Kidney (tissue), 14 donors: ENCODE data around the gene ATP7B. TPM values are rescaled to one million over a fixed set of nuclear protein-coding genes. Genes with fewer than 3 reads are reported as not detected.

Experiments used
- DNase-seq, 5 donors: peaks; one replicate each; pipeline ENCODE4 v3.0.0-alpha.2; 2013 to 2020
- FAIRE-seq: peaks from 2 replicates; lab custom pipeline; 2012; peaks lifted over from hg19 to GRCh38; lab: Jason Lieb, UNC
- H3K27ac ChIP-seq, 2 donors: one replicate each; pipeline ENCODE4 v1.7.0; 2013; ENCODE audit warnings: low read depth in 2 of 2, low read length in 2 of 2, inconsistent platforms in 1 of 2
- H3K27me3 ChIP-seq: one replicate; pipeline ENCODE4 v1.7.1; 2013; ENCODE audit warnings: low read length, inconsistent platforms; ENCODE audit not compliant: control insufficient read depth, insufficient read depth
- H3K36me3 ChIP-seq, 3 donors: one replicate each; pipeline versions ENCODE4 v1.7.0 to v1.7.1; 2013; ENCODE audit warnings: low read length in 3 of 3, control low read depth in 1 of 3, inconsistent platforms in 1 of 3; ENCODE audit not compliant: insufficient read depth in 3 of 3, control insufficient read depth in 2 of 3
- H3K4me1 ChIP-seq, 3 donors: one replicate each; pipeline versions ENCODE4 v1.7.0 to v1.7.1; 2013; ENCODE audit warnings: low read length in 3 of 3, inconsistent platforms in 1 of 3, low read depth in 1 of 3; ENCODE audit not compliant: control insufficient read depth in 2 of 3, insufficient read depth in 2 of 3
- H3K4me3 ChIP-seq, 3 donors: one replicate each; pipeline versions ENCODE4 v1.7.0 to v1.8.1; 2013; ENCODE audit warnings: low read length in 3 of 3, control low read depth in 1 of 3, inconsistent platforms in 1 of 3
- H3K9ac ChIP-seq, 3 donors: one replicate each; pipeline versions ENCODE4 v1.7.0 to v1.7.1; 2013; ENCODE audit warnings: low read length in 3 of 3, control low read depth in 1 of 3, inconsistent platforms in 1 of 3
- H3K9me3 ChIP-seq, 3 donors: one replicate each; pipeline versions ENCODE4 v1.7.0 to v1.7.1; 2013; ENCODE audit warnings: low read length in 3 of 3, control low read depth in 1 of 3, inconsistent platforms in 1 of 3; ENCODE audit not compliant: control insufficient read depth in 2 of 3, insufficient read depth in 1 of 3
- intact Hi-C: fragments of 100-400 bp; cut with DNase I; formaldehyde crosslinking; loops from one replicate; pipeline ENCODE4 v1.11.1; 2022
- polyA plus RNA-seq: library from polyadenylated mRNA; stranded (reverse); fragments of 350-450 nt; fragmentation: Illumina TruSeq; extraction: RNeasy Lipid Tissue Mini Kit (QIAGEN cat#74804); gene quantifications from one replicate; pipeline ENCODE4 v1.2.3, GENCODE V29; 2014; ENCODE audit warnings: low read depth, low replicate concordance; ENCODE audit not compliant: insufficient read depth
- total RNA-seq: library from RNA; stranded (reverse); fragmentation: NEBNext Ultra II Directional; extraction: Animal tissue kit (Norgen Biotek cat#: 25700); gene quantifications from one replicate; pipeline ENCODE4 v1.2.1, GENCODE V29; 2021
- TF ChIP-seq, protein P1 (sequence below): IDR thresholded peaks from 3 replicates; pipeline ENCODE4 v1.5.1; 2012; ENCODE audit warnings: mild to moderate bottlenecking, moderate library complexity, borderline replicate concordance; ENCODE audit not compliant: insufficient read depth; ENCODE audit errors: extremely low read depth
- donor health status: control.
- donor health status: control.
- donor health status: control.
- donor health status: control.
- donor health status: control.
- donor health status: DM: yes; HTN: yes; CAD: no.
- donor health status: Normal renal cell carcinoma (clear cell type).

ATP7B gene
- total and polyA plus RNA-seq, 2 donors from 2014 or later = 2.0 to 5.7 TPM

DNA sequence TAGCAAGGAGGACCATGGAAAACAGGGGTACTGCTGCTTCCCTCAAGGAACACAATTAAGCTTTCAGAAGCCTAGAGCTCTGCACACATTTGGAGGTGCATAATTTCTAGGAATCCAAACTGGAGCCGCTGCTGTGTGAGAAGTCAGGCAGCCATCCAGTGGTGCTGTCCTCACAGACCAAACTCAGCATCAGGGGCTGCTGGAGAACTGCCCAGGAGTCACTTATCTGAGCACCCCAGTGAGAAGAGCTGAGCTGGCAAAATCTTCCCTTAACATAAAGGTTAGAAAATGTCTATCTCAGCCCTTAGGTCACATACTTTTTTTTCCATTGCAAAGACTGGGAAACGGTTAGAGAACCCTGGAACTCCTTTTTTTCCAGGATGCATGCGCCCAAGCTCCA, 72.8 kb downstream of the ATP7B start:
- peaks cover 0 to 13% (median 9%) of the 10 kb centered on the region in 3 donors for H3K36me3 ChIP-seq
- no peaks in the 10 kb centered on the region for H3K9me3 ChIP-seq
- H3K4me1 ChIP-seq = no peaks in the 10 kb centered on the region
- DNase-seq (peak in 1 of 5 donors; percentile 23), FAIRE-seq (no peak)
- intact Hi-C loops = no loop called here
- H3K9ac ChIP-seq = no peak overlapping the region
- no peak overlapping the region for H3K4me3 ChIP-seq
- H3K27me3 ChIP-seq = no peaks in the 10 kb centered on the region
- TF ChIP-seq, protein P1, sequence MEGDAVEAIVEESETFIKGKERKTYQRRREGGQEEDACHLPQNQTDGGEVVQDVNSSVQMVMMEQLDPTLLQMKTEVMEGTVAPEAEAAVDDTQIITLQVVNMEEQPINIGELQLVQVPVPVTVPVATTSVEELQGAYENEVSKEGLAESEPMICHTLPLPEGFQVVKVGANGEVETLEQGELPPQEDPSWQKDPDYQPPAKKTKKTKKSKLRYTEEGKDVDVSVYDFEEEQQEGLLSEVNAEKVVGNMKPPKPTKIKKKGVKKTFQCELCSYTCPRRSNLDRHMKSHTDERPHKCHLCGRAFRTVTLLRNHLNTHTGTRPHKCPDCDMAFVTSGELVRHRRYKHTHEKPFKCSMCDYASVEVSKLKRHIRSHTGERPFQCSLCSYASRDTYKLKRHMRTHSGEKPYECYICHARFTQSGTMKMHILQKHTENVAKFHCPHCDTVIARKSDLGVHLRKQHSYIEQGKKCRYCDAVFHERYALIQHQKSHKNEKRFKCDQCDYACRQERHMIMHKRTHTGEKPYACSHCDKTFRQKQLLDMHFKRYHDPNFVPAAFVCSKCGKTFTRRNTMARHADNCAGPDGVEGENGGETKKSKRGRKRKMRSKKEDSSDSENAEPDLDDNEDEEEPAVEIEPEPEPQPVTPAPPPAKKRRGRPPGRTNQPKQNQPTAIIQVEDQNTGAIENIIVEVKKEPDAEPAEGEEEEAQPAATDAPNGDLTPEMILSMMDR = no peak
- H3K27ac ChIP-seq = no peak overlapping the region

DNA sequence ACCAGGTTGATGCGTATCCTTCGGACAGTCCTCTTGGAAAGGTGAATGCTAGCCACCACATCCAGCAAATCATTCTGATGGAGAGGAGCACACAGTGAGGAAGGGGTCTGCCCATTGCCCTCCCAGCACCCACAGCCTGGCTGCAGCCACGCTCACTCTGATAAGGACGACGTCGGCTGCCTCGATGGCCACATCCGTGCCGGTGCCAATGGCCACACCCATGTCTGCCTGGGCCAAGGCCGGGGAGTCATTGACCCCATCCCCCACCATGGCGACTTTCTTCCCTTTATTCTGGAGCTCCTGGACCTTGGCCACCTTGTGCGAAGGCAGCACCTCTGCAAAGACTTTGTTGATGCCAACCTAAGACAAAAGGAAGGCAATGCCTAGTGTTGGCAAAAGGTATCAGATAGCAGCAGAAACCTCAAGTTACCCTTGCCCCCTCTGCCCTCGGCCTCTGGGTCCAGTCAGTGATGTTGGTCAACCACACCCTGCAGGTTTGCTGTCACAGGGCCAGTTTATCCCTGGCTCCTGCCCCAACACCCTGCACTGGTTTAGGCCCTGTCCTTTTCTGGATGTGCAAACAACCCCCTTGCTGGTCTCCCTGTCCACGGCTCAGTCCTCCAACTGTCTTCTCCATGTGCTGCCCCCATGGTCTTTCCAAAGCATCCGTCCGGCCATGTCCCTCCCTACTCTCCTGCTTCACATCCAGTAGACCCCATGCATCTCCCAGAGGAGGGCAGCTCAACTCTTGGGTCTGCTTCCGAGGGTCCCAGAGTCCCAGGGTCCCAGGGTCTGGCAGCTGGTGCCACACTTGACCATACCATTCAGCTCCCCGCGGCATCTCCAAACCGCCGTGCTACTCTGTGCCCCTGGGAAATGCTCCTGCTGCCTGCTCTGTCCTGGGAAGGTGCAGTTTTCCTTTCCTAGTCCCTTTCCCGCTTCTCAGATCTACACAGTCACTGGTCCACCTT, 73.6 kb downstream of the ATP7B start:
- H3K36me3 ChIP-seq = peaks cover 0 to 13% (median 9%) of the 10 kb centered on the region in 3 donors
- no peak overlapping the region for H3K9ac ChIP-seq
- H3K27me3 ChIP-seq = no peaks in the 10 kb centered on the region
- DNase-seq = peak in 1 of 5 donors; percentile 66
- no peak for FAIRE-seq
- TF ChIP-seq, protein P1 = no peak
- no peaks in the 10 kb centered on the region for H3K4me1 ChIP-seq
- intact Hi-C loops = no loop called here
- no peak overlapping the region for H3K27ac ChIP-seq
- H3K9me3 ChIP-seq = no peaks in the 10 kb centered on the region
- H3K4me3 ChIP-seq = no peak overlapping the region

DNA sequence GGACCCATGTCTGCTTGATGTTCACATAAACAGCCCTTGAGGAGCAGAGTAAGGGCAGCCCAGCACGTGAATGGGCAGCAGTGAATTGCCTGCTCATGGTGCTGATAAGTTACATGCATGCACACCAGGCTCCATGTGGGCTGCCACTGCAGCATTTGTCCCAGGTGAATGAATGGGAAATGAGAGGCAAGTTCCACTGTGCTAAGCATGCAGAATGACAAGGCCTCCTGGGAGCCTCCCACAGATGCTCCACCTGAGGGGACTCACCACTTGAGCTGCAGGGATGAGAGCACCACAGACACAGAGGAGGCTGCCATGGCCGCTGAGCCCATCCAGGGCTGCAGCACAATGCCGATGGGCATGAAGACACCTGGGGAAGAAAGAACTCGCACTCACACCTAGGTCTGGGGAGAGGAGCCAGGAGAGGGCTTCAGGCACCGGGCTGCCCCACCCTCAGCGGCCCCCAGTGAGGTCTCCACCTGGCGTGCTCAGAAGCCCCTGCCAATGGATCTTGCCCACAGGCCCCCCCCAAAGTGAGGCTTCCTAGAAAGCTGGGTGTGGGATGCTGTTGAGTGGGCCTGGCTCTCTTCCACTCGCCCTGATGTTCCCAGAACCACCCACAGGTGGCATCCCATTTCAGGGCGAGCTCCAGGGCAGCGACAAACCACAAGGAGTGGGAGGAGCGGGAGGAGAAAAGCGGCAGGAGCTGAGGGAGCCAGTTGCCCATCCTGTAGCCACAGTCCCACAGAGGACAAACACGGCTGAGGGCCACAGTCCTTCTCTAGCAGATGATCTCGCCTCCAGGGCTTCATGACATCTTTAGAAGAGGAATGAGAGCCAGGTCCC, 75.7 kb downstream of the ATP7B start:
- Histone ChIP-seq H3K27ac (no peak overlapping the region), H3K9me3 (no peaks in the 10 kb centered on the region), H3K4me1 (no peaks in the 10 kb centered on the region), H3K27me3 (no peaks in the 10 kb centered on the region), H3K9ac (no peak overlapping the region), H3K4me3 (no peak overlapping the region), H3K36me3 (peaks cover 0 to 9% (median 7%) of the 10 kb centered on the region in 3 donors)
- DNase-seq (peak in 3 of 5 donors; percentile 28 to 40 (median 34)), FAIRE-seq (no peak)
- TF ChIP-seq, protein P1 = peak; percentile 14
- intact Hi-C loops = no loop called here
